HuH-7 (cell line): Measurements from ENCODE around the gene PRKACA.

Experiments used
- DNase-seq: peaks from one replicate; pipeline ENCODE4 v3.0.0; 2011; ENCODE audit warnings: low spot score

Gene PRKACA

GRCh38 chr19:14091813-14092462 lies 25.6 kb downstream of the PRKACA start:
- no peak for DNase-seq

- DNase-seq = peak; percentile 76
Observed at GRCh38 chr19:14091081-14091812, 26.3 kb downstream of the PRKACA start.

- peak; percentile 66 for DNase-seq
Observed at GRCh38 chr19:14090509-14091080, 27.0 kb downstream of the PRKACA start, which contains the start of gene SAMD1. Gene SAMD1, minus strand, starts transcription at chr19:14090751.

DNA sequence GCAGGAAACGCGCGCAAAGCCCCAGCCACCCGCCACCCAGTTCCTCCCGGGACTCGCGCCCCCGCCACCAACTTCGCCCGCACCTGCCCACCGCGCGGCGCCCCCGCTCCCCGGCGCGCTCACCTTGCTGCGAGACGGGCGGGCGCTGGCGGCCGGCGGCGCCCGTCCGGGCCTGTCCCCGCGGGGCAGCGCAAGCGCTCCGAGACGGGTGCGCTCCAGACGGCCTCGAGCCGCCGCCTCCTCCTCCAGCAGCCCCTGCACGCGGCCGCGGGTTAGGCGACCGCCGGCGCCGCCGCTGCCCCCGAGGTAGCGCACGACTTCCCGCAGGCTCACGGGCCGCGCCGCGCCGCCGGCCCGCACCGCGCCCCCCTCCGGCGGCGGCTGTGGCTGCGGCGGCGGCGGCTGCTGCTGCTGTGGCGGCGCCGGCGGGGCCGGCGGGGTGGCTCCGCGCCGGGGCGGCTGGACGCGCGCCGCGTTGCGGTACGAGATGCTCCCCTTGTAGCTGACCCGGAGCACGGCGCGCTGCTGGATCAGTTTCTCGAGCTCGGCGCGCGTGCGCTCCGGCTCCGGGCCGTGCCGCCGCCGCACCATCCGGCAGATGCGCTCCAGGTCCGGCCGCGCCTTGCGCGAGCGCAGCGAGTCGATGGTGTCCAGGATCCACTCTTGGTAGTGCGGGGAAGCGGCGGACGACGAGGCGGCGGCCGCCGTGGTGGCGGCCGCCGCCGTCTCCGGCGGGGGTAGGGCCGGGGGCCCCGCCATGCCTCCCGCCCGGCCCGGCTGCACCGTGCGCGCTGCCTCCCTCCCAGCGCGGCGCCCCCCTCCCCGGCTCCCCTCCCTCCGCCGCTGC lies 27.7 kb downstream of the PRKACA start:
- peak; percentile 44 for DNase-seq

DNA sequence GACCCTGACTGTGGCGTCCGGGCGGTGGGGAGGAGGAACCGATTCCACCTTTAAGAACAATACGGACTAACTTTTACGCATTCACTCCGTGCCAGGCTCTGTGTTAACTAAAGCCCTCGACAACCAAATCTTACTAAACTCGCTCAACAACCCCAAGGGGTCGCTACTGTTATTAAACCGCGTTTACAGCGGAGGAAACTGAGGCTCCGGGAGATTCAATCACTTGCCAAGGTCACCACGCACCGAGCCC lies 28.2 kb downstream of the PRKACA start:
- no peak for DNase-seq

DNA sequence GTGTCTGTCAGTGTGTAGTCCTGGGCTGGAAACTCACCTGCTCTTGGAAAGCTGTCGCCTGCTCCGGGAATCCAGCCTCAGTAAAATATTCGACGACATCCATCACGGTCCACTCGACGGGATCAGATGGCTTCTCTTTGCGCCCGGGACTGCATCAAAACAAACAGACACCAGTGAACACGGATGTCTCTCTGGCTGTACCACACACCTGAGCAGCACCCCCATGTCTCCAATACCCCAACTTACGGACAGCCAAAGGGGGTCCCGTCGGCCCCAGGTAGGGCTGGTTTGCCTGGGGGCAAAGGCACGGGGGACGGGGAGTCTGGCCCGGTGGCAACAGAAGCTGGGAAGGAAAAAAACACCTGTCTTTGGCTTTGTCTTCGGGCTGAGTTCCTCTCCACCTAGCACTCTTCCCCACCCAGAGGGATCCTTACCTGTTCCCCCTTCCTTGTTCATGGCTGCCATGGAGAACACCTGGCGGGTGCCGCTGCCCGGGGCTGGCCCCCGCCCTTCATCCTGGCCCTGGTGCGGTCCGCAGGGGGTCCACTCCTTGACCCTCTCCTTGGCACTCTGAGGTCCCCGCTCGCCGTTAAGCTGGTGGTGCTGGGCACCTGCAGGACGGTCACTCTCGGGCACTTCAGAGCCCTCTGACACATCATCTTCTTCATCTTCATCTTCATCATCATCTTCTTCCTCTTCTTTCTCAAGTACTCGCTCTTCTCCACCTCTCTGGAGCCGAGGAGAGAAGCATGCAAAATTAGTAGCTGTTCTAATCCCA lies 28.7 kb downstream of the PRKACA start:
- DNase-seq = no peak

DNA sequence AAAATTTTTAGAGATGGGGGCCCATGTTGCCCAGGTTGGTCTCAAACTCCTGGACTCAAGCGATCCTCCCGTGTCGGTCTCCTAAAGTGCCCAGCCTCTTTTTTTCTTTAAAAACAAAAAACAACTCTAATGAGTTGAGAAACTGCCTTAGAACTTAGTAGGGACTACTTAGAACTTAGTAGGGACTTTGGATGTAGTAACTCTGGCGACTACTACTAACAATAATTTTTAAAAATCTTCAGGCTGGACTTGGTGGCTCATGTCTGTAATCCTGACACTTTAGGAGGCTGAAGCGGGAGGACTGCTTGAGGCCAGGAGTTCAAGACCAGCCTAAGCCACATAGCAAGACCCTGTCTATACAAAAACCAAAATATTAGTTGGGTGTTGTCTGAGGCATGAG lies 31.5 kb downstream of the PRKACA start:
- no peak for DNase-seq

GRCh38 chr19:14085309-14085995 lies 32.1 kb downstream of the PRKACA start, which contains the start of gene C19orf67:
Gene C19orf67, minus strand, starts transcription at chr19:14085783. Its CDS starts 156 bp downstream, at chr19:14085627.
- no peak for DNase-seq

DNA sequence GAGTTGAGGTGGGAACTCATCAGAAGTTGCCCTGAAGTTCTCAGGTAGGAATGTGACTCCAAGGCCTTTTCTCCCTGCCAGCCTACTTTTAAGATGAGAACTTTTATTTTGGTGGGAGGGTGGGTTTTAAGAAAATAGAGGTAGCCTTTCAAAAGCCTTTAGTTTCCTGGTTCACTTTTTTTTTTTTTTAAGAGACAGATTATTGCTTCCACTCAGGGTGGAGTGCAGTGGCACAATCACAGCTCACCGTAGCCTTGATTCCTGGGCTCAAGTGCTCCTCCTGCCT lies 34.9 kb downstream of the PRKACA start:
- no peak for DNase-seq

DNA sequence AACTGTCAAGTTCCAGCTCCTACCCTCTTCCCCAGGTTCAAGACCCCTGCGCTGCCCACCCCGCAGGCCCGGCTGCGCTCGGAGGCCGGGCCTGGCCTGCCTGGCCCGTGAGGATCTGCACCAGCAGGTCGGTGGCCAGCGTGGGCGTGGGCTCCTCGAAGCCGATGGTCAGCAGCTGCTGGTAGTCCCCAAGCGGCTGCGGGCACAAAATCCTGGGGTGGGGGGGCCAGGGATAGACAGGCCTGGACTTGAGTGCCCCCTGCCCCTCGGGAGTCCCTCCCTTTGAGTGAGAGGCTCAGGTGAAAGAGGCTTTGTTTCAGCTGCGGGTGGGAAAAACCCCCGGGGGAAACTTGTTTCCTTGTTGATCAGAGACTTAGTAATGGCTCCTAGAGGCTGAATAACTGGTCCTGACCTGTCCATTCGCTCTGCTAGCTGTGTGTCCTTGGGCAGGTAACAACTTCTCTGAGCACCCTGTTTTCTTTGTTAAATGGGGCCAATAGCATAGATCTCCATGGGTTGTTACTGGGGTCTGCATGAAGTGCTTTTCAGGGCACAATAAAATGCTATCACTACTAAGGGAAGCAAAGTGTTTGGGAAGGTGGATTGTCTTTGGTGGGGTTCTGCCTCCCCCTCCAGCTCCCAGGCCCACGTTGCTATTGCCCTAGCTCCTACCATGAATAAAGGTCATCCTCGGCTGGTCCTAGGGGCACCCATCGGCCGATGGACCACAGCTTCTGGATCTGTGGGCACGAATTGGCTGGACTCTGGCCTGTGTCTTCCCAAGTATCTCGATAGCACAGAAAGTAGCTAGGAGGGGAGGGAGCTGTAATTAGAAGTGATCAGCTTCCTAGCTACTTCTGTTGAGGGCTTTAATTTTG lies 35.5 kb downstream of the PRKACA start:
- no peak for DNase-seq

DNA sequence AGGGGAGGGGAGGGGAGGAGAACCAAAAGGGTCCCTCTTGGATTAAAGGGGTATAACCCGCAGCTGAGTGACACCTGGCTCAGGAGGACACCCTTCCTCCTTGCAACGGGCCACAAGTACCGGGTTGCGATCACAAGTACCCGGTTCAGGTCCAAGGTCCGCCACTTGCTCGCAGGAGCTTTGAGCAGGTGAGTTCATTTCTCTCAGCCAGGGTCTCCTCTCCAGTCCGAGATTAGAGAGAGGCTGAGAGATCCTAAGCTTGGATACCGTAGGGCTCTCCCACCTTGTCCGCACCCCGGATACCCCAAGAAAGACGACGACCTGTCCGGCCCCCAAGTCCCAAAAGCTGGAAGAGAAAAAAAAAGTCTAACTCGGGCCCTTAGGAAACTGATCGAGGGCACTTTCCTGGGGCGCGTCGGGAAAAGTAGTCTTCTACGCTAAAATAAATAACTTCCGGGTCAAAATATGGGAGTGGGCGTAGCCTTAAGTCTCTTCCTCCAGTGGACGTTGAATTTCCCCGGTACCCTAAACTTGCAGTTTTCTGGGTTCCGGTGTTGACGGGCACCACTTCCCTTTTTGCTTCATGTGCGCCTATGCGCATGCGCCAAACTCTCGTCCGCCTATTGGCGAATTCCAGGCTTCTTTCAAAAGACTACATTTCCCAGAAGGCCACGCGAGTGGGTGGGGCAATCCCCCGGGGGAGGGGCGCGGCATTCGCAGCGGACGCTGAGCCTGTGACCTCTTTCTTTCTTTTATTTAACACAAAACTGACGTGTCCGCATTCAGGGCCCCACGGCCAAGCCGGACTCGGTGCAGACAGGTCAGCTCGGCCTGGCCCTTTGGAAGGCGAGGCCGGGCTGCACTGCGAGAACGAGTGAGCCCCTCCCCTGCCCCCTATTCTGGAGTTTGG lies 36.4 kb downstream of the PRKACA start:
- DNase-seq = peak; percentile 93

DNA sequence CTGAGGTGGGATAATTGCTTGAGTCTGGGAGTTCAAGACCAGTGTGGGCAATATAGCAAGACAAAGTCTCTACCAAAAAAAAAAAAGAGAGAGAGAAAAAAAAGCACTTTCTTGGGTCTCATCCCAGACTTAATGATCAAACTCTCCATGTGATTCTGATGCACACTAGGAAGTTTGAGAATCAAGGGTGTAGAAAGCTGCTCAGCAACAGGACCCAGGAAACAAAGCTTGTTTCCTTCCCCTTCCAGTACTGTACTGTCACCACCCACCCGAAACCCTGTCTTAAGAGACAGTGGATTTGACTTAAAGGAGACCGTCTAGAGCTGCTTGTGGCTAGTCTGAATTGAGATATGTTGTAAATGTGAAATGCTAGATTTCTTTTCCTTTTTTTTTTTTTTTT lies 39.2 kb downstream of the PRKACA start:
- DNase-seq = no peak

GRCh38 chr19:14073925-14074838 lies 43.4 kb downstream of the PRKACA start:
- no peak for DNase-seq

DNA sequence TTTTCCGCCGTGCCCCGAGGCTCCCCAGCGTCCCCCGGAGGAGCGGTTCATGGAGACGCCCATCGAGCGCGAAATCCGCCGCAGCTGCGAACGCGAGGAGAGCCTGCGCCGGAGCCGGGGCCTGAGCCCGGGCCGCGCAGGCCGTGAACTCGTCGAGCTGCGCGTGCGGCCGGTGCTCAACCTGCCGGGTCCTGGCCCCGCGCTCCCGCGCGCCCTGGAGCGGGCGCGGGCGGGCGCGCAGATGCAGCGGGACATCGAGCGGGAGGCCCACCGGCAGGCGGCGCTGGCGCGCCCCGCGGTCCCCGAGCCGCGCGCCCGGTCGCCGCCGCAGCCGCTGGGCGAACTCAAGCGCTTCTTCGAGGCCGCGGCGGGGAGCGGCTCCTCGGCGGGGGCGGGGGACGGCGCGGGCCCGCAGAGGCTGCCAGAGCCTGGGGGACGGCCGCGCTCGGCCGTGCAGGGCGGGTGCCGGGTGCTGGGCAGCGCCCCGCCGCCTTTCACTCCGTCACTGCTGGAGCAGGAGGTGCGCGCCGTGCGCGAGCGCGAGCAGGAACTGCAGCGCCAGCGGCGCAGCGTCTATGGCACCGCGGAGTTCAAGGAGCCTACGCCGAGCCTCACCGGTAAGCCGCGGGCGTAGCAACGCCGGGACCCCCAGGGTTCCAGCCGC lies 44.2 kb downstream of the PRKACA start:
- peak; percentile 67 for DNase-seq

DNA sequence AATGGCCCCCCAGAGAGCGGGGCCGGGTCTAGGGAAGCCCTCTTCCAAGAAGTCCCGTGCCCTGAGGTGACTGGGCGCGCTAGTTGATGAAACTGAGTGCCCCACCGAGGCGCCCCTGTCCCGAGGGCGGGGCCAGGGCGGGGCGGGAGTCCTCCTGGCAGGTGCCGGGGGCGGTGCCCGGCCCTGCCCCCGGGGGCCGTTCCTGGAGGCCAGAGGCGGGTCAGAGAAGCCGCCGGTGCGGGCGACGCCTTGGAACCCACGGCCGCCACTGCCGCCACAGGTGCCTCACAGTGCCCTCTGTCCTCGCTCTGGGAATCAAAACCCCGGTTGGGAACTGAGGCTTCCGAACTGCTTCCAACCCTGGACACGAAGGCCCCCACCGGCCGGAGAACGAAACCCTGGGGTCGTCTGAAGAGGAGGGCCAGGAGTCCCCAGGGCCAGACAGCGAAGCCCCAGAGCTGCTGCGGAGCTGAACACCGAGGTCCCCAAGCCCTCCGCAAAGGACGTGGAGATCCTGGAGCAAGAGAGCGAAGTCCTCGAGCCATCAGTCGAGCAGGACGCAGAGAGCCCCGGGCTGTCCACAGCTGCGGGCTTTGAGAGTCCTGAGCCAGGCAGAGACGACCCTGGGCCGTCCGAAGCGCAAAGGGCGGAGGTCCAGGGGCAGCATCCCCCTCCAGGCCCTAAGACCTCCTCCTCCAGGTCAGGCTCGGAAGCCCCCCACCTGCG lies 44.9 kb downstream of the PRKACA start, which contains the start of gene MISP3:
TSS of gene MISP3 (plus strand) at position 252 of the 726 bp plus-strand sequence. CDS start 524 bp downstream, outside the sequence.
- peak; percentile 56 for DNase-seq

DNA sequence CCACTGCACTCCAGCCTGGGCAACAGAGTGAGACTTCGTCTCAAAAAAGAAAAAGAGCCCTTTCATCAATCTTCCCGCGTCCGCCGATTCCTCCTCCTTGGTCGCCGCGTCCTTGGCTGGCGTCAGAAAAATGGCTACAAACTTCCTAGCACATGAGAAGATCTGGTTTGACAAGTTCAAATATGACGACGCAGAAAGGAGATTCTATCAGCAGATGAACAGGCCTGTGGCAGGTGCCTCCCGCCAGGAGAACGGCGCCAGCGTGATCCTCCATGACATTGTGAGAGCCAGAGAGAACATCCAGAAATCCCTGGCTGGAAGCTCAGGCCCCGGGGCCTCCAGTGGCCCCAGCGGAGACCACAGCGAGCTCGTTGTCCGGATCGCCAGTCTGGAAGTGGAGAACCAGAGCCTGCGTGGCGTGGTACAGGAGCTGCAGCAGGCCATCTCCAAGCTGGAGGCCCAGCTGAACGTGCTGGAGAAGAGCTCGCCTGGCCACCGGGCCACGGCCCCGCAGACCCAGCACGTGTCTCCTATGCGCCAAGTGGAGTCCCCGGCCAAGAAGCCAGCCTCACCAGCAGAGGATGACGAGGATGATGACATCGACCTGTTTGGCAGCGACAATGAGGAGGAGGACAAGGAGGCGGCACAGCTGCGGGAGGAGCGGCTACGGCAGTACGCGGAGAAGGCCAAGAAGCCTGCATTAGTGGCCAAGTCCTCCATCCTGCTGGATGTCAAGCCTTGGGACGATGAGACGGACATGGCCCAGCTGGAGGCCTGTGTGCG lies 47.1 kb downstream of the PRKACA start:
- no peak for DNase-seq
